ENCODE results near the gene PANK2.
"Not testable (repeated sequence)": the region's sequence is repeated elsewhere in the genome, so short reads cannot be mapped to it uniquely, and the experiment has no call there.

PANK2 gene

GRCh38 chr20:3902446-3902845, 13.3 kb downstream of the PANK2 start:
- DNase-seq, result no peak

GRCh38 chr20:3904224-3904623, 15.0 kb downstream of the PANK2 start:
- no peak for DNase-seq

- no peak for DNase-seq
Measured at GRCh38 chr20:3904857-3905256, 15.7 kb downstream of the PANK2 start.

GRCh38 chr20:3906744-3907721, 17.8 kb downstream of the PANK2 start:
- DNase-seq, result not testable (repeated sequence)

GRCh38 chr20:3908667-3909066, 19.5 kb downstream of the PANK2 start:
- DNase-seq, result no peak

GRCh38 chr20:3909952-3910366, 20.8 kb downstream of the PANK2 start:
- no peak for DNase-seq

GRCh38 chr20:3910853-3911252, 21.7 kb downstream of the PANK2 start:
- DNase-seq, result no peak

- DNase-seq, result no peak
Measured at GRCh38 chr20:3911956-3912355, 22.8 kb downstream of the PANK2 start.

GRCh38 chr20:3914446-3914845, 25.3 kb downstream of the PANK2 start:
- no peak for DNase-seq

GRCh38 chr20:3915691-3916090, 26.5 kb downstream of the PANK2 start:
- DNase-seq, result no peak

- no peak for DNase-seq
Measured at GRCh38 chr20:3916364-3916763, 27.2 kb downstream of the PANK2 start.

- no peak for DNase-seq
Measured at GRCh38 chr20:3919352-3919751, 30.2 kb downstream of the PANK2 start.

GRCh38 chr20:3922223-3922982, 33.2 kb downstream of the PANK2 start:
- DNase-seq, result no peak

- DNase-seq, result no peak
Measured at GRCh38 chr20:3922983-3923339, 33.8 kb downstream of the PANK2 start.

GRCh38 chr20:3923818-3924217, 34.6 kb downstream of the PANK2 start:
- no peak for DNase-seq

GRCh38 chr20:3924304-3925112, 35.3 kb downstream of the PANK2 start:
- DNase-seq, result no peak

- DNase-seq, result no peak
Measured at GRCh38 chr20:3925113-3925695, 36.0 kb downstream of the PANK2 start.

GRCh38 chr20:3925899-3926638, 36.9 kb downstream of the PANK2 start:
- DNase-seq, result no peak

- DNase-seq, result no peak
Measured at GRCh38 chr20:3927486-3928291, 38.5 kb downstream of the PANK2 start.

- DNase-seq, result no peak
Measured at GRCh38 chr20:3929713-3930060, 40.5 kb downstream of the PANK2 start.

All from DMS79 (cell line).